GM19035 (cell line): ENCODE results near the gene ZNF286A.
"Not testable (repeated sequence)": the region's sequence is repeated elsewhere in the genome, so short reads cannot be mapped to it uniquely, and the experiment has no call there.

Source experiments
- ATAC-seq: cut with Tn5 transposase; IDR thresholded peaks from one replicate; pipeline ENCODE4 v1.9.1; 2021; ENCODE audit not compliant: unreplicated experiment

Gene ZNF286A

GRCh38 chr17:15699413-15699924, at the start of gene ZNF286A:
ZNF286A (plus strand) TSS chr17:15699752; CDS start chr17:15700330, 578 bp downstream.
- ATAC-seq, result peak; percentile 93

DNA sequence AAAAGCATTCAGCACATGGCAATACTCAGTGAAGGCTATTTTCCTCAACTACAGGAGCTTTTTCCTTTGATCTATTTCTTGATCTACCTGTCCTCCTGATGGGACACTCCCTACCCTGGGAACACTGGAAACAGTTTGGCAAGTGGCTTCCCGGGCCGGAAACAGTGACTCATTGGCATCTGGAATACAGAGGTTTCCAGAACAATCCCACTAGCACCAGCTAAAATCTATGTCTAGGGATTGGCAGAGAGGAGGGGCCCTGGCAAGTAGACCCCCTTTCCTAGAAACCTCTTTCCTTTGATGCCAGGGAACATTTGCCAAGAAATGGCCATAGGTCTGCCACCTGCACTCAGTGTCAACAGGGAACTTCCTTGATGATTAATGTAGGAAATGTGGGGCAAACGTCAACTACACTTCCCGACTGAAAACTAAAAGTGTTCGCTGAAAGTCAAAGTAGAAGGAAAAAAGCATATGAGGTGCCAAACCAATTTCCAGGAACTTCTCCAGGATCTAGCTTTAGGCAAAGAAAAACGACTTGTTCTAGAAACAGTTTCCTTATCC, 49.6 kb upstream of the ZNF286A start:
- ATAC-seq, result no peak

- ATAC-seq, result no peak
Measured at GRCh38 chr17:15650741-15651582, 48.6 kb upstream of the ZNF286A start.

DNA sequence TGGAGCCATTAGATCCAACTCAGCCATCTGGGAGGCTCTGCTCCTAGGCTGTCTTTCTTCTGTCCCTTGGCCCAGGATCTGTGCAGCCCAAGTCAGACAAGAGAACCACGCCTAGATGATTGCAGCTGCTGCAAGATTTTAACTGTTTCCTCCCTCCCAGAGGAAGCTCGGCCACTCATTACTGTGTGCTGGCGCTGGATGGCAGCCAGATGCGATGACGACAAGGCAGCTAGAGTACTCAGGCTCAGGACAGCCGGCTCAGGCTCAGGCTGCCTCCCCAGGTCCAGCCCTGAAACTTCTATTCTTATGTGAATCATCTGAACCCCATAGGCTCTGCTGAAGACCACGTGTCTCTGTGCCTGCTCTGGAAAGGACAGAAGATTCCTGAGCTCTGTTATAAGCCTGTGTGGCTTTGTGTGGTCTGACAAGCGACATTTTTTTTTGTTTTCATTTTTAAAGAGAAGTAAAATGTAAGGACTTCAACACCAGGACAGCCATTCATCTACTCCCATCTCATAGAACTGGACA, 47.9 kb upstream of the ZNF286A start:
- no peak for ATAC-seq

DNA sequence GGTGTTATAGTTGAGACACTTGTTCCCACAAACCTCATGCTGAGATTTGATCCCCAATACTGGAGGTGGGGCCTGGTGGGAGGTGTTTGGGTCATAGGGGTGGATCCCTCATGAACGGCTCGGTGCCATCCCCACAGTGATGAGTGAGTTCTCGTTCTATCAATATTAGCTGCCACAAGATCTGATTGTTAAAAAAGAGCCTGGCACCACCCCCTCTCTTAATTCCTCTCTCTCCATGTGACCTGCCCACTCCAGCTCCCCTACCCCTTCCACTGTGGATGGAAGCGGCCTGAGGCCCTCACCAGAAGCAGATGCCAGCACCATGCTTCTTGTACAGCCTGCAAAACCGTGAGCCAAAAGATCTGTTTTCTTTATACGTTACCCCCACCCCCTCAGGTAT, 46.6 kb upstream of the ZNF286A start:
- ATAC-seq, result no peak

DNA sequence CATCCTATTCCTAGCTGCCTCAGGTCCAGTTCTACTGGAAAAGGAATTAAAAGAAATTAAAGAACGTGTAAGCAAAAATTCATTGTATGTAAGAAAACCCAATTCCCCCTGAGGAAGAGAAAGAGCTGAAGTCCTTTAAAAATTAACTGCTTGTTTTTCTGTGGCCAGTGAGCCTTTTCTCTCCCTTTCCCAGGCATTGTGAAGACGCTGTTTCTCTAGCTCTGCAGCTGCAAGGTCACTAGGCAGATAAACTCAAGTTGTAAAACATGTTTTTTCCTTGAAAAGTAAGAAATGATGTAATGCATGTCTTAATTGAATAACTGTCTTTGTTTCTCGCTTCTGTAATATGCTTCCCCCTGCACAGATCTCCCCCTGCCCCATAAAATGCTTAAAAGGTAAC, 45.2 kb upstream of the ZNF286A start:
- not testable (repeated sequence) for ATAC-seq

DNA sequence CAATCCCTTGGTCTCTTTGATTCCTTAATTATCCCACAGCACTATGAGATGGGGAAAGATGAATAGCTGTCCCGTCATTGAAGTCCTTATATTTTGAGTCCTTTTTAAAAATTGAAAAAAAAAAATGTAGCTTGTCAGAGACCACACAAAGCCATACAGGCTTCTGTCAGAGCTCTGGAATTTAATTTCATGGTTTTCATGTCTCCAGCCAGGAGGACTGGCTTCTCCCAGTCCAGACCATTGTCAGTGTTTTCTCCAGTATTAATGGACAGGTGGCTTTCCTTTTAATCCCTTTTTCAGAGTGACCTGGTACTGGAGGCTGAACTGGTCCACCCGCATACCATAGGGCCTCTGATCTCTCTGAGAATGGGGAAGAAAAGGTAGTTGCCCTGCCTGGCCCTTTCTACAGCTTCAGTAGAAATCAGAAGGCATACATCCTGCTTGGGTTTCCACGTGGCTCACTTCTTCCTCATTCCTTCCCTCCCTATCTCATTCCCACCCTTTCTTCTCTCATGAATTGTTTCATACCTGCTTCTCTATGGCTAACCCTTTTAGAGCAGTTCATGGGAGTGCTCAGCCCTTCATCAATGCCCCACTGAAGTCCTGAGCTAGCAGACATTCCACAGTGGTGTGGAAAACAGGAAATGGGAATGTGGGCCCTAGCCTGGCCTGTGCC, 44.5 kb upstream of the ZNF286A start:
- no peak for ATAC-seq

- no peak for ATAC-seq
Measured at GRCh38 chr17:15657868-15658267, 41.7 kb upstream of the ZNF286A start.

DNA sequence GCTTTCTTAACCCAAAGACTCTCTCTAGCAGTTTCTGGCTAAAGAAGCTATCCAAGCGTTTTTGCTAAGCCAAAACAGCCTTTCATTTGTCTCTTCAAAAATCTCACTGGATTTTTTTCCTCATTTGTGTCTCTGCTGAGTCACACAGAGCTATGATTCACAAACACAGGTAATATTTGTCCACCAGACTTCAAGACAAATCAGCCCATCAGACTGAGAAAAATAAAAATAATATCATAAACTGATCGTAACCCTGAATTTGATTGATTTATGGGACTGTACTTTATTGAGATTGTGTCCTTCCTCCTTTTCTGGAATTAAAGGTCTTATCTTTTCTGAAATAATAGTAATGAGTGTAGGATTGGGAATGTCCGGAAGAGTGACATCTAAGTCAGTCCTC, 41.3 kb upstream of the ZNF286A start:
- ATAC-seq, result no peak

- no peak for ATAC-seq
Measured at GRCh38 chr17:15659236-15659635, 40.3 kb upstream of the ZNF286A start.

GRCh38 chr17:15659663-15660062, 39.9 kb upstream of the ZNF286A start:
- no peak for ATAC-seq

- ATAC-seq, result no peak
Measured at GRCh38 chr17:15660077-15660476, 39.5 kb upstream of the ZNF286A start.

- ATAC-seq, result no peak
Measured at GRCh38 chr17:15662681-15663080, 36.9 kb upstream of the ZNF286A start.

GRCh38 chr17:15663176-15663575, 36.4 kb upstream of the ZNF286A start:
- ATAC-seq, result no peak

DNA sequence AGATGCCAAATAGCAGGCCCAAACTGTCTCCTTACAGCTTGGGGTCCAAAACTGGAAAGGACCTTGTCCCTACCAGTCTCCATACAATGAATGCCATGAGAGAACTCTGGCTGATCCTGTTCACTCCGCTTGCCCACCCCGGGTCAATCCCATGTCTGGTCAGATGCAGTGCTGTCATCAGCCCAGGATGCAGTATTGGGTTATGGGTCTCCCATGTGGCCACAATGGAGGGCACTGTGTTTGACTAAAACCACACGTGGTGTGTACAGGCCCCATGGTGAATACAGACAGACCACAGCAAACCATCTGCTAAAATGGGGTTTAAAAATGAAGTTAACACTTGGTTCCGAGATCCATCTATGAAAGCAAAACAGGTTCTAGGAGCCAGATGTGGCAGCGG, 35.9 kb upstream of the ZNF286A start:
- no peak for ATAC-seq

DNA sequence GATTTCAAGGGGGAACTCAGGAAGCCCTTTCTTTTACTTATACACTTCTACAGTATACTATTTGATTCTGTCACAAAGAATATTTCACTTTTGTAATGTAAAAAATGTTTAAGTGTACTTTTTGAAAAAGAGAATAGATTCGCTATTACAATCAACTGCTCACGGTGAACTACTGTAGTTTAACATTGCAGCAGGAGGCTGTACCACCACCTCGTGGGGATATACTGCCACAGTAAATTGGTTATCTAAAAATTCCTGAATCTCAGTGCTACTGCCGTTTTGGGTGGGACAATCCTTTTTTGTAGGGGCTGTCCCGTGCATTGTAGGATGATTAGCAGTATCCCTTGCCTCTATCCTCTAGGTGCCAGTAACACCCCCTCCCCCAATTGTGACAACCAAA, 30.0 kb upstream of the ZNF286A start:
- ATAC-seq, result not testable (repeated sequence)

DNA sequence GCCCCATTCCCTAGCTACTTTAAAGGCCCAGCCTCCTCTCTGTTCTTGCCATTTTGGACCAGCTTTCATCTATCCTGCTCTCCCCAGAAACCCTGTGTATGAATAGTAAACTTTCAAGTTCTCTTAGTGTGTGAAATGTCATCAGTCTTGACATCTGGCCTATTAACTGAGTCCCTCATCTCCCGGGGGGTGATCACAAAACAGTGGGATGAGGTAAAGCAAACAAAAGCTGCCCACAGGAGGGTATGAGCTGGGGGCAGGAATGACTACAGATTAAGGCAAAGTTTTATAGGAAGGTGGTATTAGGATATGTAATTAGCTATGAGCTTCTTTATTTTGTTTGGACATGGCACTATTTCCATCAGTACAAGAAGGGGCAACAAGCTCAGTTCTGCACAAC, 24.9 kb upstream of the ZNF286A start:
- ATAC-seq, result not testable (repeated sequence)

GRCh38 chr17:15675991-15676390, 23.6 kb upstream of the ZNF286A start:
- ATAC-seq, result not testable (repeated sequence)

- not testable (repeated sequence) for ATAC-seq
Measured at GRCh38 chr17:15683135-15683534, 16.4 kb upstream of the ZNF286A start.

GRCh38 chr17:15683824-15684478, 15.6 kb upstream of the ZNF286A start, which contains the start of gene TRIM16:
TRIM16 (minus strand) TSS chr17:15684311; CDS start chr17:15651609, 32,702 bp downstream.
- ATAC-seq, result peak; percentile 96

GRCh38 chr17:15687494-15687893, 12.1 kb upstream of the ZNF286A start:
- ATAC-seq, result not testable (repeated sequence)
